Muscle of leg (tissue), 11 donors: ENCODE measurements around the gene CAPN5. TPM values are rescaled to one million over a fixed set of nuclear protein-coding genes. Genes with fewer than 3 reads are reported as not detected.

ENCODE experiments used
- DNase-seq: peaks from one replicate; pipeline ENCODE4 v3.0.0; 2013
- H3K27ac ChIP-seq: one replicate; pipeline ENCODE4 v1.5.1; 2013; ENCODE audit warnings: mild to moderate bottlenecking, low read length, control low read depth
- H3K27me3 ChIP-seq: one replicate; pipeline ENCODE4 v1.6.1; 2013; ENCODE audit warnings: low read length; ENCODE audit not compliant: control insufficient read depth, insufficient read depth
- H3K36me3 ChIP-seq: one replicate; pipeline ENCODE4 v1.6.1; 2013; ENCODE audit warnings: low read length; ENCODE audit not compliant: control insufficient read depth, insufficient read depth
- H3K4me1 ChIP-seq: one replicate; pipeline ENCODE4 v1.6.1; 2013; ENCODE audit warnings: low read length; ENCODE audit not compliant: control insufficient read depth, insufficient read depth
- H3K4me3 ChIP-seq: one replicate; pipeline ENCODE4 v1.5.1; 2013; ENCODE audit warnings: low read length, control low read depth
- H3K9me3 ChIP-seq: replicated peaks from 2 replicates; pipeline ENCODE4 v1.6.1; 2013; ENCODE audit warnings: low read depth, low read length; ENCODE audit not compliant: control insufficient read depth
- WGBS: methylation state at CpG from one replicate; pipeline ENCODE4 v1.1.5; 2013; ENCODE audit warnings: missing lambda C conversion rate; ENCODE audit not compliant: insufficient coverage; 5-methylcytosine and 5-hydroxymethylcytosine counted together
- polyA plus RNA-seq, 8 donors: library from polyadenylated mRNA; unstranded; fragments of 120-200 nt; gene quantifications; one replicate each; pipeline versions ENCODE4 v1.2.1 to v1.2.3, GENCODE V29; 2013; ENCODE audit warnings: inconsistent platforms in 1 of 8, low replicate concordance in 1 of 8; ENCODE audit not compliant: insufficient read length in 8 of 8, insufficient read depth in 1 of 8
- total RNA-seq: library from RNA; stranded (reverse); fragments of 120-200 nt; gene quantifications from one replicate; pipeline ENCODE4 v1.2.4, GENCODE V29; 2013

CAPN5 gene
- total and polyA plus RNA-seq, 9 donors: 6.2 to 17.8 (median 12.1) TPM

GRCh38 chr11:77155082-77155475 is 88.3 kb downstream of the CAPN5 start:
- H3K27ac ChIP-seq: no peak overlapping the region
- WGBS: 89% methylated on average over 3 of the region's 4 CpGs
- no peak overlapping the region for H3K4me3 ChIP-seq
- H3K9me3 ChIP-seq: no peaks in the 10 kb centered on the region
- H3K36me3 ChIP-seq: no peaks in the 10 kb centered on the region
- no peak for DNase-seq
- no peaks in the 10 kb centered on the region for H3K27me3 ChIP-seq
- H3K4me1 ChIP-seq: peaks cover 48% of the 10 kb centered on the region

GRCh38 chr11:77155556-77156130 is 88.9 kb downstream of the CAPN5 start:
- H3K27me3 ChIP-seq: peaks cover 2% of the 10 kb centered on the region
- DNase-seq: no peak
- H3K27ac ChIP-seq: no peak overlapping the region
- 84% methylated on average over 13 of the region's 13 CpGs for WGBS
- H3K36me3 ChIP-seq: no peaks in the 10 kb centered on the region
- H3K9me3 ChIP-seq: no peaks in the 10 kb centered on the region
- H3K4me3 ChIP-seq: no peak overlapping the region
- peaks cover 48% of the 10 kb centered on the region for H3K4me1 ChIP-seq

- H3K27me3 ChIP-seq: peaks cover 2% of the 10 kb centered on the region
- no peaks in the 10 kb centered on the region for H3K36me3 ChIP-seq
- H3K4me3 ChIP-seq: no peak overlapping the region
- H3K4me1 ChIP-seq: peaks cover 40% of the 10 kb centered on the region
- H3K9me3 ChIP-seq: no peaks in the 10 kb centered on the region
- DNase-seq: no peak
- 93% methylated on average over 25 of the region's 26 CpGs for WGBS
- no peak overlapping the region for H3K27ac ChIP-seq
Measured at GRCh38 chr11:77156396-77157195, 89.8 kb downstream of the CAPN5 start.

GRCh38 chr11:77158041-77158695 is 91.4 kb downstream of the CAPN5 start:
- Histone ChIP-seq H3K4me3 (no peak overlapping the region), H3K36me3 (no peaks in the 10 kb centered on the region), H3K27me3 (peaks cover 2% of the 10 kb centered on the region), H3K27ac (no peak overlapping the region), H3K9me3 (no peaks in the 10 kb centered on the region), H3K4me1 (peaks cover 26% of the 10 kb centered on the region)
- no peak for DNase-seq
- 88% methylated on average over 14 of the region's 19 CpGs for WGBS

GRCh38 chr11:77159219-77159936 is 92.6 kb downstream of the CAPN5 start:
- Histone ChIP-seq H3K4me3 (no peak overlapping the region), H3K4me1 (peaks cover 14% of the 10 kb centered on the region), H3K27ac (no peak overlapping the region), H3K9me3 (no peaks in the 10 kb centered on the region), H3K36me3 (no peaks in the 10 kb centered on the region), H3K27me3 (peaks cover 2% of the 10 kb centered on the region)
- no peak for DNase-seq
- WGBS: 67% methylated on average over 2 of the region's 4 CpGs

- Histone ChIP-seq H3K9me3 (no peaks in the 10 kb centered on the region), H3K36me3 (no peaks in the 10 kb centered on the region), H3K27me3 (peaks cover 2% of the 10 kb centered on the region), H3K27ac (no peak overlapping the region), H3K4me3 (no peak overlapping the region), H3K4me1 (peaks cover 7% of the 10 kb centered on the region)
- 89% methylated on average over 20 of the region's 20 CpGs for WGBS
- DNase-seq: no peak
Measured at GRCh38 chr11:77159937-77160495, 93.2 kb downstream of the CAPN5 start.

GRCh38 chr11:77163271-77163670 is 96.5 kb downstream of the CAPN5 start:
- DNase-seq: no peak

GRCh38 chr11:77165066-77165465 is 98.3 kb downstream of the CAPN5 start:
- no peaks in the 10 kb centered on the region for H3K9me3 ChIP-seq
- DNase-seq: no peak

More at GRCh38 chr11:77163271-77163670, 96.5 kb downstream of the CAPN5 start:
- H3K4me3 ChIP-seq: no peak overlapping the region
- no peaks in the 10 kb centered on the region for H3K4me1 ChIP-seq
- WGBS: 90% methylated on average over 3 of the region's 6 CpGs
- peaks cover 2% of the 10 kb centered on the region for H3K27me3 ChIP-seq
- H3K9me3 ChIP-seq: no peaks in the 10 kb centered on the region
- H3K36me3 ChIP-seq: no peaks in the 10 kb centered on the region
- no peak overlapping the region for H3K27ac ChIP-seq

GRCh38 chr11:77166021-77166420 is 99.2 kb downstream of the CAPN5 start:
- no peak for DNase-seq
- Histone ChIP-seq H3K9me3 (no peaks in the 10 kb centered on the region), H3K4me3 (no peak overlapping the region), H3K27me3 (no peaks in the 10 kb centered on the region), H3K36me3 (no peaks in the 10 kb centered on the region), H3K27ac (no peak overlapping the region), H3K4me1 (no peaks in the 10 kb centered on the region)
- WGBS: 76% methylated on average over 7 of the region's 8 CpGs

More at GRCh38 chr11:77165066-77165465, 98.3 kb downstream of the CAPN5 start:
- H3K27me3 ChIP-seq: peaks cover 2% of the 10 kb centered on the region
- H3K4me1 ChIP-seq: no peaks in the 10 kb centered on the region
- H3K36me3 ChIP-seq: no peaks in the 10 kb centered on the region
- WGBS: 98% methylated on average over 4 of the region's 5 CpGs
- H3K27ac ChIP-seq: no peak overlapping the region
- H3K4me3 ChIP-seq: no peak overlapping the region
